SK-N-SH (cell line): ENCODE measurements around the gene OR6A2. TPM values are rescaled to one million over a fixed set of nuclear protein-coding genes. Genes with fewer than 3 reads are reported as not detected.

ENCODE experiments used
- CTCF ChIA-PET: fragments of 300-600, 350-600 bp; formaldehyde crosslinking; extraction: SDS; loops from one replicate; lab custom pipeline; 2021; lab: Yijun Ruan, JAX
- POLR2A ChIA-PET: fragments of 350-600 bp; sonication (Branson Sonifier 250); formaldehyde crosslinking; extraction: SDS; loops from one replicate; lab custom pipeline; 2020; ENCODE audit warnings: antibody characterized with exemption, inconsistent platforms; lab: Yijun Ruan, JAX
- DNase-seq: peaks from one replicate; pipeline ENCODE4 v3.0.0; 2012
- H2AFZ ChIP-seq: fragments of 200-600 bp; sonication (generic); 2 replicates; pipeline ENCODE4 v1.8.1; 2016; ENCODE audit warnings: antibody characterized with exemption, mild to moderate bottlenecking, low read depth
- H3F3A ChIP-seq: fragments of 200-600 bp; sonication (generic); replicated peaks from 2 replicates; pipeline ENCODE3; 2016; ENCODE audit warnings: antibody characterized with exemption, mild to moderate bottlenecking; ENCODE audit not compliant: insufficient read depth
- H3K27ac ChIP-seq, 2 experiments: fragments of 200-500 bp in 1 of 2; fragments of 200-600 bp in 1 of 2; sonication (Bioruptor generic) in 1 of 2; sonication (generic), shearing (Covaris generic) in 1 of 2; 2 replicates each; pipeline versions ENCODE4 v1.5.1 to v1.6.1; 2014 to 2016; ENCODE audit warnings: low read depth in 2 of 2, inconsistent platforms in 1 of 2, low read length in 1 of 2, mild to moderate bottlenecking in 1 of 2, mixed read lengths in 1 of 2
- H3K27me3 ChIP-seq: fragments of 200-600 bp; sonication (generic), shearing (Covaris generic); 2 replicates; pipeline ENCODE4 v1.6.1; 2016; ENCODE audit warnings: mixed run types; ENCODE audit not compliant: insufficient read depth
- H3K36me3 ChIP-seq, 2 experiments: fragments of 200-500 bp in 1 of 2; fragments of 200-600 bp in 1 of 2; sonication (Bioruptor generic) in 1 of 2; sonication (generic) in 1 of 2; replicated peaks in 1 of 2; 2 replicates each; pipeline versions ENCODE3 to v1.5.1; 2014 to 2016; ENCODE audit warnings: low read length in 1 of 2, mild to moderate bottlenecking in 1 of 2; ENCODE audit not compliant: insufficient read depth in 2 of 2, control insufficient read depth in 1 of 2
- H3K4me1 ChIP-seq, 2 experiments: fragments of 200-500 bp in 1 of 2; fragments of 200-600 bp in 1 of 2; sonication (Bioruptor generic) in 1 of 2; sonication (generic), shearing (Covaris generic) in 1 of 2; 2 replicates each; pipeline versions ENCODE4 v1.5.1 to v1.6.1; 2014 to 2016; ENCODE audit warnings: low read depth in 1 of 2, low read length in 1 of 2, mixed run types in 1 of 2; ENCODE audit not compliant: insufficient read depth in 2 of 2, control insufficient read depth in 1 of 2
- H3K4me2 ChIP-seq: fragments of 200-600 bp; sonication (generic), shearing (Covaris generic); 2 replicates; pipeline ENCODE4 v1.6.1; 2017; ENCODE audit warnings: mixed run types
- H3K4me3 ChIP-seq, 2 experiments: fragments of 200-500 bp in 1 of 2; fragments of 200-600 bp in 1 of 2; sonication (Bioruptor generic) in 1 of 2; sonication (generic), shearing (Covaris generic) in 1 of 2; 2 replicates each; pipeline versions ENCODE4 v1.5.1 to v1.8.1; 2014 to 2016; ENCODE audit warnings: low read depth in 2 of 2, inconsistent platforms in 1 of 2, low read length in 1 of 2, mild to moderate bottlenecking in 1 of 2, mixed read lengths in 1 of 2, moderate library complexity in 1 of 2
- H3K79me2 ChIP-seq: fragments of 200-600 bp; sonication (generic); 2 replicates; pipeline ENCODE4 v1.8.1; 2017; ENCODE audit warnings: mild to moderate bottlenecking; ENCODE audit not compliant: insufficient read depth
- H3K9ac ChIP-seq: fragments of 200-600 bp; sonication (generic); 2 replicates; pipeline ENCODE4 v1.6.1; 2017; ENCODE audit warnings: mixed run types
- H3K9me2 ChIP-seq: fragments of 200-600 bp; sonication (generic); 2 replicates; pipeline ENCODE4 v1.6.1; 2017; ENCODE audit warnings: mixed run types
- H3K9me3 ChIP-seq: fragments of 200-600 bp; sonication (generic); 2 replicates; pipeline ENCODE4 v1.6.1; 2017; ENCODE audit warnings: mixed run types, mild to moderate bottlenecking, moderate library complexity
- H4K20me1 ChIP-seq: fragments of 200-600 bp; sonication (generic); 2 replicates; pipeline ENCODE4 v1.6.1; 2017; ENCODE audit warnings: mild to moderate bottlenecking, mixed run types; ENCODE audit not compliant: insufficient read depth
- CHD2 ChIP-seq: fragments of 150-350 bp; IDR thresholded peaks from 2 replicates; pipeline ENCODE4 v1.6.1; 2018; ENCODE audit warnings: low read length; ENCODE audit not compliant: partially characterized antibody
- ELF1 ChIP-seq: IDR thresholded peaks from 2 replicates; pipeline ENCODE4 v1.4.0; 2012
- EP300 ChIP-seq, 2 experiments: IDR thresholded peaks; 2 replicates each; pipeline versions ENCODE4 v1.4.0 to v1.6.1; 2012; ENCODE audit warnings: borderline replicate concordance in 1 of 2, low read depth in 1 of 2, low read length in 1 of 2
- EZH2phosphoT487 ChIP-seq: fragments of 200-600 bp; sonication (generic); IDR thresholded peaks from 2 replicates; pipeline ENCODE4 v1.6.1; 2017; ENCODE audit warnings: low read depth, mixed run types, mild to moderate bottlenecking, antibody characterized with exemption, moderate library complexity, borderline replicate concordance
- FOXJ3 ChIP-seq: sonication (generic); formaldehyde crosslinking; IDR thresholded peaks from 2 replicates; pipeline ENCODE4 v1.5.1; 2020; ENCODE audit warnings: mild to moderate bottlenecking, missing genetic modification reagents
- GABPA ChIP-seq: IDR thresholded peaks from 2 replicates; pipeline ENCODE4 v1.4.0; 2012; ENCODE audit warnings: low read depth, mild to moderate bottlenecking
- MEF2A ChIP-seq: IDR thresholded peaks from 2 replicates; pipeline ENCODE4 v1.4.0; 2012; ENCODE audit warnings: low read depth, borderline replicate concordance
- NRF1 ChIP-seq: IDR thresholded peaks from 2 replicates; pipeline ENCODE4 v1.6.1; 2012; ENCODE audit warnings: low read depth, mild to moderate bottlenecking, low read length
- RCOR1 ChIP-seq: fragments of 150-350 bp; IDR thresholded peaks from 2 replicates; pipeline ENCODE4 v1.6.1; 2017; ENCODE audit warnings: antibody characterized with exemption, low read length
- RFX5 ChIP-seq: IDR thresholded peaks from 2 replicates; pipeline ENCODE4 v1.6.1; 2012; ENCODE audit warnings: mild to moderate bottlenecking, improper control_type of control experiment, low read length
- SMC3 ChIP-seq: IDR thresholded peaks from 2 replicates; pipeline ENCODE4 v1.6.1; 2012; ENCODE audit warnings: low read depth, low read length, improper control_type of control experiment
- TAF1 ChIP-seq: IDR thresholded peaks from 2 replicates; pipeline ENCODE4 v1.6.1; 2012; ENCODE audit warnings: low read depth, mild to moderate bottlenecking, low read length, moderate library complexity, borderline replicate concordance
- TCF12 ChIP-seq: IDR thresholded peaks from 2 replicates; pipeline ENCODE4 v1.4.0; 2012
- YY1 ChIP-seq: IDR thresholded peaks from 2 replicates; pipeline ENCODE4 v1.4.0; 2012; ENCODE audit warnings: low read depth, mild to moderate bottlenecking
- WGBS: methylation state at CpG from one replicate; pipeline ENCODE4 v1.1.6; 2017; ENCODE audit warnings: low lambda C conversion rate; 5-methylcytosine and 5-hydroxymethylcytosine counted together
- polyA plus RNA-seq, 3 experiments: library from polyadenylated mRNA; depleted of rRNA; stranded (reverse); fragments of >200 nt; gene quantifications; 2 replicates each; pipeline ENCODE4 v1.2.3, GENCODE V29; 2012
- TF ChIP-seq, protein P1 (sequence below): fragments of 200-600 bp; sonication (generic); IDR thresholded peaks from 2 replicates; pipeline ENCODE4 v1.6.1; 2017; ENCODE audit warnings: antibody characterized with exemption, mild to moderate bottlenecking, moderate library complexity
- TF ChIP-seq, protein P2 (sequence below): IDR thresholded peaks from 2 replicates; pipeline ENCODE4 v1.4.0; 2012; ENCODE audit warnings: low read depth
- TF ChIP-seq, protein P3 (sequence below): IDR thresholded peaks from 2 replicates; pipeline ENCODE4; 2012
- TF ChIP-seq, protein P4 (sequence below): fragments of 150-350 bp; IDR thresholded peaks from 2 replicates; pipeline ENCODE4 v1.6.1; 2017; ENCODE audit warnings: antibody characterized with exemption, low read length, low read depth, borderline replicate concordance
- TF ChIP-seq, protein P5 (sequence below): IDR thresholded peaks from 2 replicates; pipeline ENCODE4 v1.4.0; 2012; ENCODE audit warnings: low read depth, borderline replicate concordance
- TF ChIP-seq, protein P6 (sequence below): fragments of 150-350 bp; IDR thresholded peaks from 2 replicates; pipeline ENCODE4 v1.6.1; 2016; ENCODE audit warnings: mild to moderate bottlenecking, low read depth, low read length

Gene OR6A2
- polyA plus RNA-seq, 1 of the 3 experiments (the other 2 are of a cell fraction) = not detected

DNA sequence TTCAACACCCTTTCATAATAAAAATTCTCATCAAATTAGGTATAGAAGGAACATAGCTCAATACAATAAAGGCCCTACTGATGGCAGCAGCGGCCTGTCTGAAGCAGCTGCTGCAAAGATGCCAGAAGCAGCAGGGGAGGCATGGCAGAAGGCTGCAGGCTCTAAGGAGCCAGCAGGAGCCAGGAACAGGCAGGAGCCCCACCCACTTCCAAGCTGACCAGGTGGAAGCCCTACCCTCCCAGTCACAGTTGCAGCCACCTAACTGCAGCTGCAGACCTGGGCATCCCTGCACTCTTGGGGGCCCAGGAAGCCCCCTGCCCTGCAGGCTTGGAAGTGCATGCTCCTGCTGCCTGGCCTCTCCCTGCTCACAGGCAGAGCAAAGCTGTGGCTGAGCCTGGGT is 18.2 kb upstream of the OR6A2 start:
- Histone ChIP-seq H3K9me2 (no peaks in the 10 kb centered on the region), H3K4me2 (no peak overlapping the region), H3K9ac (no peak overlapping the region), H3K4me3 (no peak overlapping the region), H3K27ac (no peak overlapping the region), H4K20me1 (no peaks in the 10 kb centered on the region), H3K27me3 (no peaks in the 10 kb centered on the region), H3F3A (no peaks in the 10 kb centered on the region), H3K36me3 (no peaks in the 10 kb centered on the region), H3K4me1 (no peaks in the 10 kb centered on the region), H3K79me2 (no peaks in the 10 kb centered on the region), H2AFZ (no peak overlapping the region), H3K9me3 (no peaks in the 10 kb centered on the region)
- ChIA-PET POLR2A (no interaction called here), CTCF (no interaction called here)
- no peak for DNase-seq
- 0% methylated on average over 1 of the region's 1 CpG for WGBS
- TF ChIP-seq TAF1 = no peak
- TF ChIP-seq ELF1 = no peak
- TF ChIP-seq, protein P1, sequence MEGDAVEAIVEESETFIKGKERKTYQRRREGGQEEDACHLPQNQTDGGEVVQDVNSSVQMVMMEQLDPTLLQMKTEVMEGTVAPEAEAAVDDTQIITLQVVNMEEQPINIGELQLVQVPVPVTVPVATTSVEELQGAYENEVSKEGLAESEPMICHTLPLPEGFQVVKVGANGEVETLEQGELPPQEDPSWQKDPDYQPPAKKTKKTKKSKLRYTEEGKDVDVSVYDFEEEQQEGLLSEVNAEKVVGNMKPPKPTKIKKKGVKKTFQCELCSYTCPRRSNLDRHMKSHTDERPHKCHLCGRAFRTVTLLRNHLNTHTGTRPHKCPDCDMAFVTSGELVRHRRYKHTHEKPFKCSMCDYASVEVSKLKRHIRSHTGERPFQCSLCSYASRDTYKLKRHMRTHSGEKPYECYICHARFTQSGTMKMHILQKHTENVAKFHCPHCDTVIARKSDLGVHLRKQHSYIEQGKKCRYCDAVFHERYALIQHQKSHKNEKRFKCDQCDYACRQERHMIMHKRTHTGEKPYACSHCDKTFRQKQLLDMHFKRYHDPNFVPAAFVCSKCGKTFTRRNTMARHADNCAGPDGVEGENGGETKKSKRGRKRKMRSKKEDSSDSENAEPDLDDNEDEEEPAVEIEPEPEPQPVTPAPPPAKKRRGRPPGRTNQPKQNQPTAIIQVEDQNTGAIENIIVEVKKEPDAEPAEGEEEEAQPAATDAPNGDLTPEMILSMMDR = no peak
- TF ChIP-seq MEF2A = no peak
- TF ChIP-seq NRF1 = no peak
- TF ChIP-seq EZH2phosphoT487 = no peak
- no peak for TF ChIP-seq RCOR1

DNA sequence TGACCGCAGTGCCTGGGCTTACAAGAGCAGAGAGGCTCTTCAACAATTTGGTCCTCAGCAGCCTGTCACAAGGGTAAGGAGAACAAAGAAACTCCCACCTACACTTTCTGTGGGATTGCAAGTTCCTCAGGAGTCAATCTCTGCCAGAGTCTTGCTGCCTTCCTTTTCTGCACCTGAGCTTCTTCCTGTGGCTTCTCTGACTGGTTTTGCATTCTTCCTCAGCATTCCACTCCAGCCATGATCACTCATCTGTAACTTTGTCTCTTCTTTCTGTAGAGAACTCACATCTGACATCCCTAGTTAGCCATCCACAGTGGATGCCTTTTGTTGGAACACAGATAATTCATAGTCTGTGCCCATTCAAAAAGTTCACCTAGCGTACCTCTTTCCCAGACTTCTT is 14.2 kb upstream of the OR6A2 start:
- H3K79me2 ChIP-seq = no peaks in the 10 kb centered on the region
- no peak overlapping the region for H2AFZ ChIP-seq
- TF ChIP-seq YY1 = no peak
- no peak for TF ChIP-seq SMC3
- no peak for TF ChIP-seq EZH2phosphoT487
- TF ChIP-seq, protein P2, sequence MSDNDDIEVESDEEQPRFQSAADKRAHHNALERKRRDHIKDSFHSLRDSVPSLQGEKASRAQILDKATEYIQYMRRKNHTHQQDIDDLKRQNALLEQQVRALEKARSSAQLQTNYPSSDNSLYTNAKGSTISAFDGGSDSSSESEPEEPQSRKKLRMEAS = no peak
- no peak for TF ChIP-seq RFX5
- no peak for TF ChIP-seq FOXJ3 (CRISPR knock-in tag)
- TF ChIP-seq, protein P3, sequence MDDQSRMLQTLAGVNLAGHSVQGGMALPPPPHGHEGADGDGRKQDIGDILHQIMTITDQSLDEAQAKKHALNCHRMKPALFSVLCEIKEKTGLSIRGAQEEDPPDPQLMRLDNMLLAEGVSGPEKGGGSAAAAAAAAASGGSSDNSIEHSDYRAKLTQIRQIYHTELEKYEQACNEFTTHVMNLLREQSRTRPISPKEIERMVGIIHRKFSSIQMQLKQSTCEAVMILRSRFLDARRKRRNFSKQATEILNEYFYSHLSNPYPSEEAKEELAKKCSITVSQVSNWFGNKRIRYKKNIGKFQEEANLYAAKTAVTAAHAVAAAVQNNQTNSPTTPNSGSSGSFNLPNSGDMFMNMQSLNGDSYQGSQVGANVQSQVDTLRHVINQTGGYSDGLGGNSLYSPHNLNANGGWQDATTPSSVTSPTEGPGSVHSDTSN = no peak
- TF ChIP-seq EP300 (IDR thresholded peaks at IDR 0.05; ENCODE audit: borderline replicate concordance in 1 of 2, low read depth in 1 of 2, low read length in 1 of 2) = no peak
- no peak for TF ChIP-seq TAF1
- TF ChIP-seq, protein P4, sequence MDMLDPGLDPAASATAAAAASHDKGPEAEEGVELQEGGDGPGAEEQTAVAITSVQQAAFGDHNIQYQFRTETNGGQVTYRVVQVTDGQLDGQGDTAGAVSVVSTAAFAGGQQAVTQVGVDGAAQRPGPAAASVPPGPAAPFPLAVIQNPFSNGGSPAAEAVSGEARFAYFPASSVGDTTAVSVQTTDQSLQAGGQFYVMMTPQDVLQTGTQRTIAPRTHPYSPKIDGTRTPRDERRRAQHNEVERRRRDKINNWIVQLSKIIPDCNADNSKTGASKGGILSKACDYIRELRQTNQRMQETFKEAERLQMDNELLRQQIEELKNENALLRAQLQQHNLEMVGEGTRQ = no peak
- TF ChIP-seq GABPA = no peak
- TF ChIP-seq ELF1 = no peak
- TF ChIP-seq, protein P5, sequence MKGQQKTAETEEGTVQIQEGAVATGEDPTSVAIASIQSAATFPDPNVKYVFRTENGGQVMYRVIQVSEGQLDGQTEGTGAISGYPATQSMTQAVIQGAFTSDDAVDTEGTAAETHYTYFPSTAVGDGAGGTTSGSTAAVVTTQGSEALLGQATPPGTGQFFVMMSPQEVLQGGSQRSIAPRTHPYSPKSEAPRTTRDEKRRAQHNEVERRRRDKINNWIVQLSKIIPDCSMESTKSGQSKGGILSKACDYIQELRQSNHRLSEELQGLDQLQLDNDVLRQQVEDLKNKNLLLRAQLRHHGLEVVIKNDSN = no peak
- TF ChIP-seq, protein P6, sequence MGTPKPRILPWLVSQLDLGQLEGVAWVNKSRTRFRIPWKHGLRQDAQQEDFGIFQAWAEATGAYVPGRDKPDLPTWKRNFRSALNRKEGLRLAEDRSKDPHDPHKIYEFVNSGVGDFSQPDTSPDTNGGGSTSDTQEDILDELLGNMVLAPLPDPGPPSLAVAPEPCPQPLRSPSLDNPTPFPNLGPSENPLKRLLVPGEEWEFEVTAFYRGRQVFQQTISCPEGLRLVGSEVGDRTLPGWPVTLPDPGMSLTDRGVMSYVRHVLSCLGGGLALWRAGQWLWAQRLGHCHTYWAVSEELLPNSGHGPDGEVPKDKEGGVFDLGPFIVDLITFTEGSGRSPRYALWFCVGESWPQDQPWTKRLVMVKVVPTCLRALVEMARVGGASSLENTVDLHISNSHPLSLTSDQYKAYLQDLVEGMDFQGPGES = no peak
- TF ChIP-seq TCF12 = no peak
- no peak for TF ChIP-seq CHD2
- no peak for TF ChIP-seq NRF1
- ChIA-PET POLR2A (no interaction called here), CTCF (interaction anchor here (1.8 to 1.9 kb wide), 2 partner anchors 10 to 20 kb away, joined by 10 to 11 read pairs; no protein-coding TSS in a partner anchor)
- no peaks in the 10 kb centered on the region for H3K36me3 ChIP-seq
- no peak overlapping the region for H3K27ac ChIP-seq
- H3F3A ChIP-seq = no peaks in the 10 kb centered on the region
- no peaks in the 10 kb centered on the region for H3K4me1 ChIP-seq
- DNase-seq = no peak
- H3K9me3 ChIP-seq = no peaks in the 10 kb centered on the region
- 2% methylated on average over 2 of the region's 2 CpGs for WGBS
- H4K20me1 ChIP-seq = no peaks in the 10 kb centered on the region
- no peaks in the 10 kb centered on the region for H3K9me2 ChIP-seq
- H3K27me3 ChIP-seq = no peaks in the 10 kb centered on the region
- H3K4me2 ChIP-seq = no peak overlapping the region
- H3K4me3 ChIP-seq = no peak overlapping the region
- H3K9ac ChIP-seq = no peak overlapping the region
